ENCODE measurements around the gene KRTAP10-5. TPM values are rescaled to one million over a fixed set of nuclear protein-coding genes. Genes with fewer than 3 reads are reported as not detected.

The KRTAP10-5 gene
- total and polyA plus RNA-seq, 5 donors from 2014 or later, result not detected

GRCh38 chr21:44571844-44572782, 8.3 kb downstream of the KRTAP10-5 start:
- Histone ChIP-seq H3K4me1 (ENCODE audit: control insufficient read depth, insufficient read depth, low read length, poor library complexity, severe bottlenecking) (peaks cover 5% of the 10 kb centered on the region), H3K27me3 (ENCODE audit: control insufficient read depth, insufficient read depth, low read length) (no peaks in the 10 kb centered on the region), H3K36me3 (ENCODE audit: control insufficient read depth, insufficient read depth, low read length) (no peaks in the 10 kb centered on the region), H3K27ac (ENCODE audit: insufficient read depth, low read length, poor library complexity, severe bottlenecking) (no peak overlapping the region), H3K4me3 (ENCODE audit: low read depth, low read length) (no peak overlapping the region), H3K9me3 (ENCODE audit: control insufficient read depth in 2 of 2, low read length in 2 of 2) (peaks cover 6 to 8% of the 10 kb centered on the region in 2 experiments)
- ATAC-seq (ENCODE audit: low read depth in 2 of 2) (no peak), DNase-seq (no peak)
- Mint-ChIP-seq H3K27me3 (peaks cover 23% of the 10 kb centered on the region), H3K4me1 (peaks cover 0 to 7% (median 0%) of the 10 kb centered on the region in 4 donors), H3K36me3 (peaks cover 3% of the 10 kb centered on the region), H3K9me3 (peaks cover 0 to 11% (median 3%) of the 10 kb centered on the region in 7 donors), H3K27ac (no peak overlapping the region), H3K4me3 (no peak overlapping the region)

DNA sequence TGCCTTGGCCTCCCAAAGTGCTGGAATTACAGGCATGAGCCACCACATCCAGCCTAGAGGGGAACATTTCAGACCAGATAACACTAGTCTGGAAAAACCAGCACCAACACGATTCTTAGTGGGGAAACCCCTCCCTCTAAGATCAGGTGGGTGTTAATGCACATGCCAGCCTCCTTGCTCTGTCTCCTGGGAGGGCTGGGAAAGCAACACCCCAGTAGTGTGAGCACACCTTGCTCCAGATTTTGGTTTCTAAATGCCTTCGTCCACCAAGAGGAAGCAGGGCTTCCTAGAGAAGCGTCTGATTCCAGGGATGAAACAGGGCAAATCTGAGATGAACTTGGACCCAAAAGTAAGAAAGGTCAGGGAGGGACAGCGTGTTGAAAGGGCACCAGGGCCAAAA, 9.1 kb downstream of the KRTAP10-5 start:
- no peaks in the 10 kb centered on the region for H3K9me3 ChIP-seq (ENCODE audit: control insufficient read depth in 2 of 2, low read length in 2 of 2)
- ATAC-seq (ENCODE audit: low read depth in 2 of 2) (no peak), DNase-seq (no peak)
- Mint-ChIP-seq H3K4me3 (no peak overlapping the region), H3K27ac (no peak overlapping the region), H3K36me3 (no peaks in the 10 kb centered on the region), H3K4me1 (peaks cover 0 to 7% (median 0%) of the 10 kb centered on the region in 4 donors), H3K27me3 (peaks cover 23% of the 10 kb centered on the region), H3K9me3 (peaks cover 0 to 6% (median 1%) of the 10 kb centered on the region in 7 donors)
- peaks cover 5% of the 10 kb centered on the region for H3K4me1 ChIP-seq (ENCODE audit: control insufficient read depth, insufficient read depth, low read length, poor library complexity, severe bottlenecking)
- no peak overlapping the region for H3K4me3 ChIP-seq (ENCODE audit: low read depth, low read length)
- H3K27ac ChIP-seq (ENCODE audit: insufficient read depth, low read length, poor library complexity, severe bottlenecking), result no peak overlapping the region
- H3K36me3 ChIP-seq (ENCODE audit: control insufficient read depth, insufficient read depth, low read length), result no peaks in the 10 kb centered on the region
- no peaks in the 10 kb centered on the region for H3K27me3 ChIP-seq (ENCODE audit: control insufficient read depth, insufficient read depth, low read length)

- Mint-ChIP-seq H3K27ac (peak overlapping the region in 1 of 3 donors; percentile 60), H3K4me3 (no peak overlapping the region), H3K36me3 (no peaks in the 10 kb centered on the region), H3K4me1 (peaks cover 6 to 12% (median 6%) of the 10 kb centered on the region in 4 donors), H3K9me3 (peaks cover 0 to 3% (median 0%) of the 10 kb centered on the region in 7 donors), H3K27me3 (peaks cover 14% of the 10 kb centered on the region)
- no peak overlapping the region for H3K27ac ChIP-seq (ENCODE audit: insufficient read depth, low read length, poor library complexity, severe bottlenecking)
- no peaks in the 10 kb centered on the region for H3K36me3 ChIP-seq (ENCODE audit: control insufficient read depth, insufficient read depth, low read length)
- H3K9me3 ChIP-seq (ENCODE audit: control insufficient read depth in 2 of 2, low read length in 2 of 2), result no peaks in the 10 kb centered on the region
- ATAC-seq (ENCODE audit: low read depth in 2 of 2) (no peak), DNase-seq (no peak)
- H3K4me1 ChIP-seq (ENCODE audit: control insufficient read depth, insufficient read depth, low read length, poor library complexity, severe bottlenecking), result peaks cover 10% of the 10 kb centered on the region
- H3K4me3 ChIP-seq (ENCODE audit: low read depth, low read length), result no peak overlapping the region
- no peaks in the 10 kb centered on the region for H3K27me3 ChIP-seq (ENCODE audit: control insufficient read depth, insufficient read depth, low read length)
Observed at GRCh38 chr21:44569861-44570517, 10.4 kb downstream of the KRTAP10-5 start.

DNA sequence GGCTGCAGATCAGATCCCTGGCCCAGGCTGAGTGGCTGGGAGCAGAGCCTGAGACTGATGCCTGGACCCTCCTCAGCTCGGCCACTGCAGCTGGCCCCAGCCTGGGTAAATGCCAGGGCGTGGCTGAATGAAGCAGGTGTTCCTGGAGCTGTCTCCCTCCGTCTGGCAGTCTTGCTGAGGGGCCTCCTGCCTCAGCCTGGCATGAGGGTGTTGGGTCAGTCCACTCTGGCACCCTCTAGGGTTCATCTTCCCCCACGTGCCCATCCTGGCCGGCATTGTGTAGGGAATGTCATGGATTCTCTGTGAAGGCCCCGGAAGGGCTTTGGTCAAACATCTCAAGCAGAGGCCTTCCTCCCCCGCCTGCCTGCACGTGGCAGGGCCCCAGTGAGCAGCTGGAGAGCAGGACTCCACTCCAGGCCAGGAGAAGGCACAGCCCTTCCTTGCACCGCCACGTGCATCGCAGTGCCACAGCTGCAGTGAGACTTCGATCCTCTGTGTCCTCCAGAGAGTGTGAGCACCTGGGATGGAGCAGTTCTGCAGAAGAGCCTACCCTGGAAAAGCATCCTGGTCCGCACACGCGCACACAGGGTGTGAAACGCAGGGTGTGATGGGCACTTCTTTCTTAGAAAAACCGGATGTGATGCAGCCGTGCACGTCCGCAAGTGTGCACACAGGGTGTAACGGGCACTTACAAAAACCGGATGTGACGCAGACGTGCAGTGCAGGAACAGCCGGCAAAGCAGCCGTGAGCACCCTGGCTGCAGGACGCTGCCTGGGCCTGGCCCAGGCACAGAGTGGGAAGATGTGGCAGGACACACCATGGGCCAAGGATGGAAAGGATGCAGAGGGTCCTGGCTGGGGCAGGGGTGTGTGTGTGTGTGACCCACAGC, 11.5 kb downstream of the KRTAP10-5 start:
- no peak for DNase-seq

GRCh38 chr21:44568261-44568660, 12.1 kb downstream of the KRTAP10-5 start:
- Mint-ChIP-seq H3K27me3 (peaks cover 10% of the 10 kb centered on the region), H3K4me1 (peaks cover 11 to 17% (median 14%) of the 10 kb centered on the region in 4 donors), H3K36me3 (no peaks in the 10 kb centered on the region), H3K9me3 (peaks cover 0 to 3% (median 1%) of the 10 kb centered on the region in 7 donors), H3K4me3 (no peak overlapping the region), H3K27ac (no peak overlapping the region)
- DNase-seq (no peak), ATAC-seq (ENCODE audit: low read depth in 2 of 2) (no peak)
- H3K4me1 ChIP-seq (ENCODE audit: control insufficient read depth, insufficient read depth, low read length, poor library complexity, severe bottlenecking), result peaks cover 12% of the 10 kb centered on the region
- no peak overlapping the region for H3K27ac ChIP-seq (ENCODE audit: insufficient read depth, low read length, poor library complexity, severe bottlenecking)
- H3K4me3 ChIP-seq (ENCODE audit: low read depth, low read length), result no peak overlapping the region
- no peaks in the 10 kb centered on the region for H3K9me3 ChIP-seq (ENCODE audit: control insufficient read depth in 2 of 2, low read length in 2 of 2)
- no peaks in the 10 kb centered on the region for H3K27me3 ChIP-seq (ENCODE audit: control insufficient read depth, insufficient read depth, low read length)
- H3K36me3 ChIP-seq (ENCODE audit: control insufficient read depth, insufficient read depth, low read length), result no peaks in the 10 kb centered on the region

More for the DNA sequence above, 11.5 kb downstream of the KRTAP10-5 start:
- H3K36me3 Mint-ChIP-seq, result no peaks in the 10 kb centered on the region
- H3K27me3 Mint-ChIP-seq, result peaks cover 11% of the 10 kb centered on the region
- H3K27me3 ChIP-seq (ENCODE audit: control insufficient read depth, insufficient read depth, low read length), result no peaks in the 10 kb centered on the region
- H3K36me3 ChIP-seq (ENCODE audit: control insufficient read depth, insufficient read depth, low read length), result no peaks in the 10 kb centered on the region
- peaks cover 12% of the 10 kb centered on the region for H3K4me1 ChIP-seq (ENCODE audit: control insufficient read depth, insufficient read depth, low read length, poor library complexity, severe bottlenecking)
- no peaks in the 10 kb centered on the region for H3K9me3 ChIP-seq (ENCODE audit: control insufficient read depth in 2 of 2, low read length in 2 of 2)
- no peak for ATAC-seq (ENCODE audit: low read depth in 2 of 2)
- H3K9me3 Mint-ChIP-seq, result peaks cover 0 to 3% (median 0%) of the 10 kb centered on the region in 7 donors
- H3K27ac ChIP-seq (ENCODE audit: insufficient read depth, low read length, poor library complexity, severe bottlenecking), result no peak overlapping the region
- H3K4me3 ChIP-seq (ENCODE audit: low read depth, low read length), result no peak overlapping the region
- no peak overlapping the region for H3K27ac Mint-ChIP-seq
- H3K4me1 Mint-ChIP-seq, result peaks cover 11 to 17% (median 14%) of the 10 kb centered on the region in 4 donors
- H3K4me3 Mint-ChIP-seq, result no peak overlapping the region

- H3K4me3 Mint-ChIP-seq, result no peak overlapping the region
- no peak for ATAC-seq (ENCODE audit: low read depth in 2 of 2)
- peaks cover 12% of the 10 kb centered on the region for H3K4me1 ChIP-seq (ENCODE audit: control insufficient read depth, insufficient read depth, low read length, poor library complexity, severe bottlenecking)
- H3K4me1 Mint-ChIP-seq, result peaks cover 11 to 17% (median 14%) of the 10 kb centered on the region in 4 donors
- no peaks in the 10 kb centered on the region for H3K27me3 ChIP-seq (ENCODE audit: control insufficient read depth, insufficient read depth, low read length)
- peaks cover 5% of the 10 kb centered on the region for H3K27me3 Mint-ChIP-seq
- no peak for DNase-seq
- H3K27ac ChIP-seq (ENCODE audit: insufficient read depth, low read length, poor library complexity, severe bottlenecking), result no peak overlapping the region
- H3K27ac Mint-ChIP-seq, result no peak overlapping the region
- H3K4me3 ChIP-seq (ENCODE audit: low read depth, low read length), result no peak overlapping the region
- H3K36me3 ChIP-seq (ENCODE audit: control insufficient read depth, insufficient read depth, low read length), result no peaks in the 10 kb centered on the region
- peaks cover 0 to 1% of the 10 kb centered on the region in 2 experiments for H3K9me3 ChIP-seq (ENCODE audit: control insufficient read depth in 2 of 2, low read length in 2 of 2)
- H3K36me3 Mint-ChIP-seq, result no peaks in the 10 kb centered on the region
- H3K9me3 Mint-ChIP-seq, result peaks cover 0 to 7% (median 2%) of the 10 kb centered on the region in 7 donors
Observed at GRCh38 chr21:44567481-44568171, 12.8 kb downstream of the KRTAP10-5 start.

DNA sequence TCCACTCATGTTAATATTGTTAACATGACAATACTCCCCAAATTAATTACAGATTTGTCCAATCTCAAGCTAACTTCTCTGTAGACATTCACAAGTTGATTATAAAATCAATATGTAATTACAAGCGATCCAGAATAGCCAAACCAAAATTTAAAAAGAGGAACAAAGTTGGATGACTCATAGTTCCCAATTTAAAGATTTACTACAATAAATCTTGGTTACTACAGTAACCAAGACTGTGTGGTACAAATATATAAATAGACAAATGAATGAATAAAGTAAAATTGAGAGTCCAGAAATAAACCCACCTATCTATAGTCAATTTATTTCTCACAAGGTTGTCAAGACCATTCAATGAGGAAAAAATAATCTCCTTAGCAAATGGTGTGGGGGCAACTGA, 14.0 kb downstream of the KRTAP10-5 start:
- ATAC-seq (ENCODE audit: low read depth in 2 of 2), result no peak

More for the DNA sequence above, 14.0 kb downstream of the KRTAP10-5 start:
- peaks cover 0 to 12% (median 7%) of the 10 kb centered on the region in 7 donors for H3K9me3 Mint-ChIP-seq
- H3K36me3 Mint-ChIP-seq, result no peaks in the 10 kb centered on the region
- H3K4me1 ChIP-seq (ENCODE audit: control insufficient read depth, insufficient read depth, low read length, poor library complexity, severe bottlenecking), result peaks cover 12% of the 10 kb centered on the region
- H3K36me3 ChIP-seq (ENCODE audit: control insufficient read depth, insufficient read depth, low read length), result no peaks in the 10 kb centered on the region
- no peak for DNase-seq
- H3K27me3 ChIP-seq (ENCODE audit: control insufficient read depth, insufficient read depth, low read length), result no peaks in the 10 kb centered on the region
- H3K27ac ChIP-seq (ENCODE audit: insufficient read depth, low read length, poor library complexity, severe bottlenecking), result no peak overlapping the region
- H3K9me3 ChIP-seq (ENCODE audit: control insufficient read depth in 2 of 2, low read length in 2 of 2), result peaks cover 2 to 5% of the 10 kb centered on the region in 2 experiments
- peaks cover 11 to 17% (median 14%) of the 10 kb centered on the region in 4 donors for H3K4me1 Mint-ChIP-seq
- H3K27ac Mint-ChIP-seq, result no peak overlapping the region
- H3K4me3 ChIP-seq (ENCODE audit: low read depth, low read length), result no peak overlapping the region
- H3K4me3 Mint-ChIP-seq, result no peak overlapping the region
- H3K27me3 Mint-ChIP-seq, result peaks cover 2% of the 10 kb centered on the region

All from CD4-positive, CD25-positive, alpha-beta regulatory T cell (primary cell).